ENCODE data around the gene PDXDC1.
"Not testable (repeated sequence)": the region's sequence is repeated elsewhere in the genome, so short reads cannot be mapped to it uniquely, and the experiment has no call there.

- TF ChIP-seq CTCF (conservative IDR thresholded peaks at IDR 0.05; ENCODE audit: low read depth, low read length); EZH2 (IDR thresholded peaks at IDR 0.05; ENCODE audit: low read length, unreplicated experiment): not testable (repeated sequence)
These were observed 118.7 kb downstream of the PDXDC1 start for GRCh38 chr16:15093571-15093954.
